Mesothelial cell of epicardium (in vitro differentiated cells): ENCODE measurements around the gene TRIB2. TPM values are rescaled to one million over a fixed set of nuclear protein-coding genes. Genes with fewer than 3 reads are reported as not detected.

Experiments used
- DNase-seq, 2 experiments: peaks; one replicate each; pipeline ENCODE4 v3.0.0; 2021; ENCODE audit warnings: low spot score in 2 of 2; ENCODE audit not compliant: unreplicated experiment in 2 of 2
- H3K27ac Mint-ChIP-seq: 2 replicates; pipeline ENCODE4 v1.8.0; 2021; ENCODE audit warnings: mixed read lengths
- H3K27me3 Mint-ChIP-seq: 2 replicates; pipeline ENCODE4 v1.8.0; 2021; ENCODE audit warnings: low read depth, mixed read lengths
- H3K36me3 Mint-ChIP-seq: 2 replicates; pipeline ENCODE4 v1.8.0; 2021; ENCODE audit warnings: mixed read lengths
- H3K4me1 Mint-ChIP-seq: 2 replicates; pipeline ENCODE4 v1.8.0; 2021; ENCODE audit warnings: mixed read lengths
- H3K4me3 Mint-ChIP-seq: 2 replicates; pipeline ENCODE4 v1.8.0; 2021; ENCODE audit warnings: mild to moderate bottlenecking, moderate library complexity, mixed read lengths
- H3K9me3 Mint-ChIP-seq: 2 replicates; pipeline ENCODE4 v1.8.0; 2021; ENCODE audit warnings: mixed read lengths
- total RNA-seq: library from RNA; stranded (reverse); gene quantifications from 3 replicates; pipeline ENCODE4 v1.2.1, GENCODE V29; 2021
- TF ChIP-seq, protein P1 (sequence below): fragments of 200-600 bp; sonication (generic); IDR thresholded peaks from one replicate; pipeline ENCODE4 v1.5.0; 2021; ENCODE audit warnings: antibody characterized with exemption; ENCODE audit not compliant: unreplicated experiment

The TRIB2 gene
- total RNA-seq, 1 donor from 2014 or later: 25.4 TPM

DNA sequence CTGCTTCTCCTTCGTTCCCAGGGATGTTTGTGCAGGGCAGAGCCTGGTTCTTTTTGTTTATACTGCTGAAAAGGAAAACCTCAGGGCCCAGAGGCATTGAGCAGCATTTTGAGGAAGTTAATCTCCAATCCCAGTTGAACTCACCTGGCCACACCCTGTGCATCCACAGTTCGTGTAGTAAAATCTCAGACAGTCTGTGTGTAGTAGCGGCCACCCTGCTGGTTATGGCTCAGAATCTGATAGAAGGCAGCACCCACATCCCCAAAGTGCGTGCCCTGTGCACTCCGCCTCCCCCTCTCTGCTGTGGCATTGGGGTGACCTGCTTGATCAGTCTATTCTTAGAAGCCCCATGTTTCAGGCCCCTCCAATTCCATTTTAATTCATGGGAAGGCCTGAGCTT, 10.9 kb downstream of the TRIB2 start:
- no peak overlapping the region for H3K4me3 Mint-ChIP-seq
- no peaks in the 10 kb centered on the region for H3K9me3 Mint-ChIP-seq
- TF ChIP-seq, protein P1, sequence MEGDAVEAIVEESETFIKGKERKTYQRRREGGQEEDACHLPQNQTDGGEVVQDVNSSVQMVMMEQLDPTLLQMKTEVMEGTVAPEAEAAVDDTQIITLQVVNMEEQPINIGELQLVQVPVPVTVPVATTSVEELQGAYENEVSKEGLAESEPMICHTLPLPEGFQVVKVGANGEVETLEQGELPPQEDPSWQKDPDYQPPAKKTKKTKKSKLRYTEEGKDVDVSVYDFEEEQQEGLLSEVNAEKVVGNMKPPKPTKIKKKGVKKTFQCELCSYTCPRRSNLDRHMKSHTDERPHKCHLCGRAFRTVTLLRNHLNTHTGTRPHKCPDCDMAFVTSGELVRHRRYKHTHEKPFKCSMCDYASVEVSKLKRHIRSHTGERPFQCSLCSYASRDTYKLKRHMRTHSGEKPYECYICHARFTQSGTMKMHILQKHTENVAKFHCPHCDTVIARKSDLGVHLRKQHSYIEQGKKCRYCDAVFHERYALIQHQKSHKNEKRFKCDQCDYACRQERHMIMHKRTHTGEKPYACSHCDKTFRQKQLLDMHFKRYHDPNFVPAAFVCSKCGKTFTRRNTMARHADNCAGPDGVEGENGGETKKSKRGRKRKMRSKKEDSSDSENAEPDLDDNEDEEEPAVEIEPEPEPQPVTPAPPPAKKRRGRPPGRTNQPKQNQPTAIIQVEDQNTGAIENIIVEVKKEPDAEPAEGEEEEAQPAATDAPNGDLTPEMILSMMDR: no peak
- no peak overlapping the region for H3K27ac Mint-ChIP-seq
- peaks cover 48% of the 10 kb centered on the region for H3K36me3 Mint-ChIP-seq
- no peaks in the 10 kb centered on the region for H3K27me3 Mint-ChIP-seq
- DNase-seq: no peak
- peaks cover under 1% of the 10 kb centered on the region for H3K4me1 Mint-ChIP-seq

DNA sequence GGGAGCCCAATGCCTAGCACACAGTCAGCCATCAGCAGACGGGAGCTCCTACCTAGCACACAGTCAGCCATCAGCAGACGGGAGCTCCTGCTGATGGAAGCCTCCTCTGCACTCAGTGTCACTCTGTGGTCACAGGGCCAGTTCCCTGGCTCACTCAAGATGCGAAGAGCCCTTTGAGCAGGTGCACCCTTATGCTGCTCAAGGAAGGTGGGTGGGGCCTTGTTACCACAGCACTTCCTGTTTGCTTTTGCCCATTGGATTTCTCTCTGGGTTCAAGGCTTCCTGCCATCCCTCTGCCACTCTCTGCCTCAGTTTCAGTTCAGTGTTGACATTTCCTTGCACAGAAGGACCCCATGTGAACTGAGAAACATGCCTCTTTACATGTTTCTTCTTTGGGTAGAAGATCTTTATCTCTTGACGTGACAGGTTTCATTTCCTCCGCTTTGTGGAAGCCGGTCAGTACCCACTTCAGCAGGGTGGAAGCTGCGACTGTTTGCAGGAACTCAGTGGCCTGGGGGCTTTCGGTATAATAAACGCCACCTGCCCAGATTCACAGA, 11.6 kb downstream of the TRIB2 start:
- Mint-ChIP-seq H3K27ac (no peak overlapping the region), H3K27me3 (no peaks in the 10 kb centered on the region), H3K36me3 (peaks cover 47% of the 10 kb centered on the region), H3K4me3 (no peak overlapping the region), H3K4me1 (no peaks in the 10 kb centered on the region), H3K9me3 (no peaks in the 10 kb centered on the region)
- DNase-seq: no peak
- TF ChIP-seq, protein P1: no peak

DNA sequence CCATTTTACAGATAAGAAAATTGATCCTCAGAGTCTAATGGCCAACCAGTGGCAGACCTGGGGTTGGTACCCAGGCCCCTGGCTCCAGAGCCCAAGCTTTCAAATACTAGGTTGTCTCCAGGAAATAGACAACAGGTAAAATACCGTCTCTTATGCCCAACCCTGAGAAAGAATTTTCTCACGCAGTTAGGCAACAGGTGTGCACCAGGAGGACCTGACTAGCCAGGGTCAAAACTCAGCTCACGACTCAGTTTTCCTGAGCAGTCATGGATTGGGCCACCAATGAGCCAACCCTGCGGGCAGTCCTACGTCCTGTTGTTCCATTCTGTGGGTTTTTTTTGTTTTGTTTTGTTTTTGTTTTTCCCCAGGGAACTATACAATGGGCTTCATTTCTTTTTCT, 13.5 kb downstream of the TRIB2 start:
- TF ChIP-seq, protein P1: no peak
- Mint-ChIP-seq H3K36me3 (peaks cover 37% of the 10 kb centered on the region), H3K4me3 (no peak overlapping the region), H3K4me1 (no peaks in the 10 kb centered on the region), H3K27ac (no peak overlapping the region), H3K27me3 (no peaks in the 10 kb centered on the region), H3K9me3 (no peaks in the 10 kb centered on the region)
- no peak for DNase-seq

DNA sequence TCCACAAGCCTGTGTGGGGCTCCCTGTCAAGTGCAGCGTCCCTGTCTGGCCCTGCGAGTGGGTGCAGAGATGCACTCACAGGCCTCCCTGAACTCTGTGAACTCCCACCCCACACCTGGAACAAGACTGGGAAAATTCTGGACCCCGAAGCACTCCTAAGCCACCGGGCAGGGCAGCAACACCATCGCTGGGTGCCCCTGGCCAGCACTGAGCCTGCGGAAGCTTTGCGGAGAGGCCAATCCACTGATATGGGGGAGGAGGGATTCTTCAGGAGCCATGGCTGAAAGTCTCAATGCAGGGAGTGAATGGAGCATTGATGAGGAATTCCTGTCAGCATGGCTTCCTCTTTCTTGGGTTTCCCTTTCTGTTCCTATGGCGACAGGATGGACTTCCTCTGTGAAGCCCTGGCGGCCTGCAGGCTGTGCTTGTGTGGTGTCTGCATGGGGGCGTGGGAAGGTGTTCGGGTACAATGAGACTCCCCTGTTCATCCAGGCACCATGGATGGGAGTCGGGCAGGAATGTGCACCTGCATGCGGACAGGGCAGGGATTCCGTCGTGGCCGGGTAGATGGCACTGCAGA, 15.1 kb downstream of the TRIB2 start:
- TF ChIP-seq, protein P1: no peak
- H3K9me3 Mint-ChIP-seq: no peaks in the 10 kb centered on the region
- peaks cover 27% of the 10 kb centered on the region for H3K36me3 Mint-ChIP-seq
- no peaks in the 10 kb centered on the region for H3K27me3 Mint-ChIP-seq
- H3K4me3 Mint-ChIP-seq: no peak overlapping the region
- no peak for DNase-seq
- no peaks in the 10 kb centered on the region for H3K4me1 Mint-ChIP-seq
- no peak overlapping the region for H3K27ac Mint-ChIP-seq

DNA sequence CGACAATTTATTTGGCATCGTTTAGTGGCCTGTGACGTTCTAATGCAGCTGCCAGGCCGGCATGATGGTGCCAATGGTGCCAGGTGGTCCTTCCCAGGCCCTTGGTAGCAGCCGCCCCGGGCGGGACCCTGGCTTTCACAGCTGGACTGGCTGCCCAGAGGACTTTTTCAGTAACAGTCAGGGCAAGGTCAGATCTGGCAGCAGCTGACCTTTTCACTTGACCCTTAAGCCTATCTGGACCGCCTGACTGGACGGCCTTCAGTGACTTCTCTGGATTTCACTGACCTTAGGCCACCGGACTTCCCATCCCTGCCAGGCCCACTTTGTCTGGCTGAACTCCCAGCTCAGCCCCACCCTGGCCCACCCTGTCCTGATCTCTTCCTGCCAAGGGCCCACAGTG, 15.9 kb downstream of the TRIB2 start:
- Mint-ChIP-seq H3K4me3 (no peak overlapping the region), H3K27ac (no peak overlapping the region), H3K36me3 (peaks cover 30% of the 10 kb centered on the region), H3K9me3 (no peaks in the 10 kb centered on the region), H3K27me3 (no peaks in the 10 kb centered on the region), H3K4me1 (no peaks in the 10 kb centered on the region)
- TF ChIP-seq, protein P1: no peak
- DNase-seq: no peak
